ENCODE results near the gene LPCAT1. TPM values are rescaled to one million over a fixed set of nuclear protein-coding genes. Genes with fewer than 3 reads are reported as not detected.

Gene LPCAT1
- total and polyA plus RNA-seq, 2 of the 13 experiments (the other 11 are each of a cell fraction or from before 2014, with no cell fraction given), result 29.8 to 90.6 TPM

DNA sequence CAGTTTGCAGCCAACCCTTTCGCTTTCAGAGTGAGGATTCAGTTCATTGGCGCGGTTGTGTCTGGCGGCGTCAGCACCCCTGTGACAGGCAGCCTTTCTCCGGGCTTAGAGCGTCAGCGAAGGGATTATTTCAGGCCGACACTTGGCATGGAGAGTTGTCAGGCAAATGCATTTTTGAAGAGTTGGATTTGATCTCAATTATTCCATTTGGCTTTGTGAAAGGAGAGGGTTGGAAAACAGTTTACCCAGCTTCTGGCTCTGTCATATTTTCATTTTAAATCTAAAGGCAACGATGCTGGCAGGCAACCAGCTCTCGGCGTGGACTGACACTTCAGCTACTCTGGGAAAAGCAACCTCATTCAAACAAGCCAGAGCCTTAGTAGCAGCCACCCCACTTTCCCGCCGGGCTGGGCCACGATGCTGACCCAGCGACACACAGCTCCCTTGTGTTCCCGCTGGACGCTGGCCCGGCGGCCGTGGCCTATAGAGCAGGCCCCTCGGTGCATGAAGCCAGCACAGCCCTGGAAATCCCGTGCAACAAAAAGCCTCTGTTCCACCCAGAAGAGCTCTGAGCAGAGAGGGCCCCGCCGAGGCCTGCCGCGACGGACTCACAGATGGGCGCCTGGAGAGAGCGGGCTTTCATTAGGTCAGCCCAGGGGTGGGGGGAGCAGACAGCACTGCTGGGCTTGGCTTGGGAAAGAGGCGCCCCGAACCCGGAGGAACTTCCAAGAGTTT is 28.9 kb upstream of the LPCAT1 start (continued):
- TF ChIP-seq, protein P1, sequence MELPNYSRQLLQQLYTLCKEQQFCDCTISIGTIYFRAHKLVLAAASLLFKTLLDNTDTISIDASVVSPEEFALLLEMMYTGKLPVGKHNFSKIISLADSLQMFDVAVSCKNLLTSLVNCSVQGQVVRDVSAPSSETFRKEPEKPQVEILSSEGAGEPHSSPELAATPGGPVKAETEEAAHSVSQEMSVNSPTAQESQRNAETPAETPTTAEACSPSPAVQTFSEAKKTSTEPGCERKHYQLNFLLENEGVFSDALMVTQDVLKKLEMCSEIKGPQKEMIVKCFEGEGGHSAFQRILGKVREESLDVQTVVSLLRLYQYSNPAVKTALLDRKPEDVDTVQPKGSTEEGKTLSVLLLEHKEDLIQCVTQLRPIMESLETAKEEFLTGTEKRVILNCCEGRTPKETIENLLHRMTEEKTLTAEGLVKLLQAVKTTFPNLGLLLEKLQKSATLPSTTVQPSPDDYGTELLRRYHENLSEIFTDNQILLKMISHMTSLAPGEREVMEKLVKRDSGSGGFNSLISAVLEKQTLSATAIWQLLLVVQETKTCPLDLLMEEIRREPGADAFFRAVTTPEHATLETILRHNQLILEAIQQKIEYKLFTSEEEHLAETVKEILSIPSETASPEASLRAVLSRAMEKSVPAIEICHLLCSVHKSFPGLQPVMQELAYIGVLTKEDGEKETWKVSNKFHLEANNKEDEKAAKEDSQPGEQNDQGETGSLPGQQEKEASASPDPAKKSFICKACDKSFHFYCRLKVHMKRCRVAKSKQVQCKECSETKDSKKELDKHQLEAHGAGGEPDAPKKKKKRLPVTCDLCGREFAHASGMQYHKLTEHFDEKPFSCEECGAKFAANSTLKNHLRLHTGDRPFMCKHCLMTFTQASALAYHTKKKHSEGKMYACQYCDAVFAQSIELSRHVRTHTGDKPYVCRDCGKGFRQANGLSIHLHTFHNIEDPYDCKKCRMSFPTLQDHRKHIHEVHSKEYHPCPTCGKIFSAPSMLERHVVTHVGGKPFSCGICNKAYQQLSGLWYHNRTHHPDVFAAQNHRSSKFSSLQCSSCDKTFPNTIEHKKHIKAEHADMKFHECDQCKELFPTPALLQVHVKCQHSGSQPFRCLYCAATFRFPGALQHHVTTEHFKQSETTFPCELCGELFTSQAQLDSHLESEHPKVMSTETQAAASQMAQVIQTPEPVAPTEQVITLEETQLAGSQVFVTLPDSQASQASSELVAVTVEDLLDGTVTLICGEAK (IDR thresholded peaks at IDR 0.05), result no peak
- TF ChIP-seq, protein P1 (CRISPR knock-in tag; IDR thresholded peaks at IDR 0.05), result no peak
- TF ChIP-seq JUN (CRISPR knock-in tag; IDR thresholded peaks at IDR 0.05) (no peak), CHD2 (IDR thresholded peaks at IDR 0.05; ENCODE audit: low read depth, low read length) (no peak), POLR2A (IDR thresholded peaks at IDR 0.05; ENCODE audit: insufficient read depth in 1 of 2, low read depth in 2 of 2, low read length in 2 of 2) (no peak), ZNF674 (CRISPR knock-in tag; IDR thresholded peaks at IDR 0.05; ENCODE audit: low read depth) (no peak), HNRNPLL (IDR thresholded peaks at IDR 0.05; ENCODE audit: low read depth, low read length, poor library complexity, severe bottlenecking) (peak; percentile 41), AGO1 (IDR thresholded peaks at IDR 0.05; ENCODE audit: low read depth, low read length, poor library complexity, severe bottlenecking) (peak; percentile 58), ZNF296 (CRISPR knock-in tag; conservative IDR thresholded peaks at IDR 0.05) (no peak), ONECUT2 (CRISPR knock-in tag; IDR thresholded peaks at IDR 0.05) (no peak), HDAC2 (CRISPR knock-in tag; IDR thresholded peaks at IDR 0.05) (0 out of 2 replicates have a peak, but pooled peaks have one; percentile 17), MTA3 (CRISPR knock-in tag; IDR thresholded peaks at IDR 0.05) (no peak), HMG20A (CRISPR knock-in tag; IDR thresholded peaks at IDR 0.05; ENCODE audit: borderline replicate concordance) (0 out of 2 replicates have a peak, but pooled peaks have one; percentile 18), TP53 (CRISPR knock-in tag; conservative IDR thresholded peaks at IDR 0.05) (no peak), ZNF207 (IDR thresholded peaks at IDR 0.05; ENCODE audit: borderline replicate concordance) (no peak)
- TF ChIP-seq, protein P2, sequence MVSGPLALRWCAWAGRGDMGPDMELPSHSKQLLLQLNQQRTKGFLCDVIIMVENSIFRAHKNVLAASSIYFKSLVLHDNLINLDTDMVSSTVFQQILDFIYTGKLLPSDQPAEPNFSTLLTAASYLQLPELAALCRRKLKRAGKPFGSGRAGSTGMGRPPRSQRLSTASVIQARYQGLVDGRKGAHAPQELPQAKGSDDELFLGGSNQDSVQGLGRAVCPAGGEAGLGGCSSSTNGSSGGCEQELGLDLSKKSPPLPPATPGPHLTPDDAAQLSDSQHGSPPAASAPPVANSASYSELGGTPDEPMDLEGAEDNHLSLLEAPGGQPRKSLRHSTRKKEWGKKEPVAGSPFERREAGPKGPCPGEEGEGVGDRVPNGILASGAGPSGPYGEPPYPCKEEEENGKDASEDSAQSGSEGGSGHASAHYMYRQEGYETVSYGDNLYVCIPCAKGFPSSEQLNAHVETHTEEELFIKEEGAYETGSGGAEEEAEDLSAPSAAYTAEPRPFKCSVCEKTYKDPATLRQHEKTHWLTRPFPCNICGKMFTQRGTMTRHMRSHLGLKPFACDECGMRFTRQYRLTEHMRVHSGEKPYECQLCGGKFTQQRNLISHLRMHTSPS (CRISPR knock-in tag; IDR thresholded peaks at IDR 0.05; ENCODE audit: low read depth), result no peak
- TF ChIP-seq, protein P3, sequence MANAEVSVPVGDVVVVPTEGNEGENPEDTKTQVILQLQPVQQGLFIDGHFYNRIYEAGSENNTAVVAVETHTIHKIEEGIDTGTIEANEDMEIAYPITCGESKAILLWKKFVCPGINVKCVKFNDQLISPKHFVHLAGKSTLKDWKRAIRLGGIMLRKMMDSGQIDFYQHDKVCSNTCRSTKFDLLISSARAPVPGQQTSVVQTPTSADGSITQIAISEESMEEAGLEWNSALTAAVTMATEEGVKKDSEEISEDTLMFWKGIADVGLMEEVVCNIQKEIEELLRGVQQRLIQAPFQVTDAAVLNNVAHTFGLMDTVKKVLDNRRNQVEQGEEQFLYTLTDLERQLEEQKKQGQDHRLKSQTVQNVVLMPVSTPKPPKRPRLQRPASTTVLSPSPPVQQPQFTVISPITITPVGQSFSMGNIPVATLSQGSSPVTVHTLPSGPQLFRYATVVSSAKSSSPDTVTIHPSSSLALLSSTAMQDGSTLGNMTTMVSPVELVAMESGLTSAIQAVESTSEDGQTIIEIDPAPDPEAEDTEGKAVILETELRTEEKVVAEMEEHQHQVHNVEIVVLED (CRISPR knock-in tag; IDR thresholded peaks at IDR 0.05; ENCODE audit: borderline replicate concordance), result no peak

Measured in HepG2 (cell line).